ENCODE data around the gene ZSWIM8.
"Not testable (repeated sequence)": the region's sequence is repeated elsewhere in the genome, so short reads cannot be mapped to it uniquely, and the experiment has no call there.

Gene ZSWIM8

DNA sequence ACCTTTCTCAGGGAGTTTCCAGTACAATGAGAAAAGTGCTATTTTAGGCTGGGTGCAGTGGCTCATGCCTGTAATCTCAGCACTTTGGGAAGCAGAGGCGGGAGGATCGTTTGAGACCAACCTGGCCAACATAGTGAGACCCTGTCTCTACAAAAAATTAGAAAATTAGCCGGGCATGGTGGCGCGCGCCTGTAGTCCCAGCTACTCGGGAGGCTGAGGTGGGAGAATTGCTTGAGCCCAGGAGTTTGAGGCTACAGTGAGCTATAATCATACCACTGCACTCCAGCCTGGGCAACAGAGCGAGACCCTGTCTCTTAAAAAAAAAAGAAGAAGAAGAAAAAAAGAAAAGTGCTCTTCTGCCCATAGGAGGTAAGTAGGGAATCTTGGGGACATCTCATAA, 10.6 kb downstream of the ZSWIM8 start:
- DNase-seq = not testable (repeated sequence)

DNA sequence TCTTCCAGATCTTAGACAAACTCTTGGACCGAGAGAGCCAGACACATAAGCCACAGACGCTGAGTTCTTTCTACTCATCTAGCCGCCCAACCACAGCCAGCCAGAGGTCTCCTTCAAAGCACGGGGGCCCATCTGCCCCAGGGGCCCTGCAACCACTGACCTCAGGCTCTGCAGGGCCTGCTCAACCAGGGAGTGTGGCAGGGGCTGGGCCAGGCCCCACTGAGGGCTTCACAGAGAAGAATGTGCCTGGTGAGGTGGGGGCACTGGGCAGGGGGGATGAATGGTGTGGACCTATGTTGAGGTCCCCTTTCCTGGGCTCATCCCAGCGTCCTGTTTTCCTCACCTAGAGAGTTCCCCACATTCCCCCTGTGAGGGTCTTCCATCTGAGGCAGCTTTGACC, 11.4 kb downstream of the ZSWIM8 start:
- DNase-seq = no peak

GRCh38 chr10:73797324-73798025, 12.1 kb downstream of the ZSWIM8 start:
- DNase-seq = no peak

DNA sequence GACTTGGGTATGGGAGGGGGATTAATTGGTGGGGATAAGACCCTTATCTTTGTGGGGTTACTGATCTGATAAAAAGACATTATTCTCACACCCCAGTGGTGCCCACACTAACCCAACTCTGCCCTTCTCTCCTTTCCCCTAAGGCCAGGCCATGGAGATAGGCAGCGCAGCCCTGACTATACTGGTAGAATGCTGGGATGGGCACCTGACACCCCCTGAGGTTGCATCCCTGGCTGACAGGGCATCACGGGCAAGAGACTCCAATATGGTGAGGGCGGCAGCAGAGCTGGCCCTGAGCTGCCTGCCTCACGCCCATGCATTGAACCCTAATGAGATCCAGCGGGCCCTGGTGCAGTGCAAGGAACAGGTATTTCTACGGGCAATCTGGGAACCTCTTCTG, 12.7 kb downstream of the ZSWIM8 start:
- no peak for DNase-seq

DNA sequence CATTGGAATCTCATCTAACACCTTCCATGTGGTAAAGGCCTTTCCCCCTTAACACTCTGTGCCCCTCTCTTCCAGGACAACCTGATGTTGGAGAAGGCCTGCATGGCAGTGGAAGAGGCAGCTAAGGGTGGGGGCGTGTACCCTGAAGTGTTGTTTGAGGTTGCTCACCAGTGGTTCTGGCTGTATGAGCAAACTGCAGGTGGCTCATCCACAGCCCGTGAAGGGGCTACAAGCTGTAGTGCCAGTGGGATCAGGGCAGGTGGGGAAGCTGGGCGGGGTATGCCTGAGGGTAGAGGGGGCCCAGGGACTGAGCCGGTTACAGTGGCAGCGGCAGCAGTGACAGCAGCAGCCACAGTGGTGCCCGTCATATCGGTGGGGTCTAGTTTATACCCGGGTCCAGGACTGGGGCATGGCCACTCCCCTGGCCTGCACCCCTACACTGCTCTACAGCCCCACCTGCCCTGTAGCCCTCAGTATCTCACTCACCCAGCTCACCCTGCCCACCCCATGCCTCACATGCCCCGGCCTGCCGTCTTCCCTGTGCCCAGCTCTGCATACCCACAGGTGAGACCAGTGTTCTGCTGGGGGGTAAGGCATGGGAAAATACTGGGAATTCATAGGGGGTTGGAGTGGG, 13.6 kb downstream of the ZSWIM8 start:
- no peak for DNase-seq

GRCh38 chr10:73799899-73800559, 14.6 kb downstream of the ZSWIM8 start:
- DNase-seq = no peak

DNA sequence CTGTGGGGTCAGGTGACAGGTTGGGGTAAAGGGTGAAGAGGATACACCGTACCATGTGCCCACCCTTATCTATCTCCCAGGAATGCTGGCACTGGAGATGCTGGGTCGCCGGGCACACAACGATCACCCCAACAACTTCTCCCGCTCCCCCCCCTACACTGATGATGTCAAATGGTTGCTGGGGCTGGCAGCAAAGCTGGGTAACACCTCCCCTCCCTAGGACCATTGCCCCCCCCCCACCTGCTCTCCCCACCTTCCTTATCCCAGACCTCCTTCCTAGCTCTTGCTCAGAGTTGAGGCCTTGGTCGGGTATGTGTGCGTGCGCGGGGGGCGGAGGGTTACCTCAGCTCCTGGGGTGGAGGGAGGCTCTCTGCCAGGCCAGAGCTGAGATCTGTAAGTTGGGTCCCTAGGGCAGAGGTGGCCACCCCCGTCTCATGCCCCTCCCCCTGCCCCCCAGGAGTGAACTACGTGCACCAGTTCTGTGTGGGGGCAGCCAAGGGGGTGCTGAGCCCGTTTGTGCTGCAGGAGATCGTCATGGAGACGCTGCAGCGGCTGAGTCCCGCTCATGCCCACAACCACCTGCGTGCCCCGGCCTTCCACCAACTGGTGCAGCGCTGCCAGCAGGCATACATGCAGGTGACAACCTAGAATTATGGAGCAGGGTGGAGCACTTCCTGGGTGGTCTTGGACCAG, 15.3 kb downstream of the ZSWIM8 start:
- no peak for DNase-seq

DNA sequence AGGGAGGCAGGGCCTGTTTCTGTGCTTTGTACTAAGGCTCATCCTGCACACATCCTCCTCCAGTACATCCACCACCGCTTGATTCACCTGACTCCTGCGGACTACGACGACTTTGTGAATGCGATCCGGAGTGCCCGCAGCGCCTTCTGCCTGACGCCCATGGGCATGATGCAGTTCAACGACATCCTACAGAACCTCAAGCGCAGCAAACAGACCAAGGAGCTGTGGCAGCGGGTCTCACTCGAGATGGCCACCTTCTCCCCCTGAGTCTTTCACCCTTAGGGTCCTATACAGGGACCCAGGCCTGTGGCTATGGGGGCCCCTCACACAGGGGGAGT, 15.8 kb downstream of the ZSWIM8 start:
- no peak for DNase-seq

DNA sequence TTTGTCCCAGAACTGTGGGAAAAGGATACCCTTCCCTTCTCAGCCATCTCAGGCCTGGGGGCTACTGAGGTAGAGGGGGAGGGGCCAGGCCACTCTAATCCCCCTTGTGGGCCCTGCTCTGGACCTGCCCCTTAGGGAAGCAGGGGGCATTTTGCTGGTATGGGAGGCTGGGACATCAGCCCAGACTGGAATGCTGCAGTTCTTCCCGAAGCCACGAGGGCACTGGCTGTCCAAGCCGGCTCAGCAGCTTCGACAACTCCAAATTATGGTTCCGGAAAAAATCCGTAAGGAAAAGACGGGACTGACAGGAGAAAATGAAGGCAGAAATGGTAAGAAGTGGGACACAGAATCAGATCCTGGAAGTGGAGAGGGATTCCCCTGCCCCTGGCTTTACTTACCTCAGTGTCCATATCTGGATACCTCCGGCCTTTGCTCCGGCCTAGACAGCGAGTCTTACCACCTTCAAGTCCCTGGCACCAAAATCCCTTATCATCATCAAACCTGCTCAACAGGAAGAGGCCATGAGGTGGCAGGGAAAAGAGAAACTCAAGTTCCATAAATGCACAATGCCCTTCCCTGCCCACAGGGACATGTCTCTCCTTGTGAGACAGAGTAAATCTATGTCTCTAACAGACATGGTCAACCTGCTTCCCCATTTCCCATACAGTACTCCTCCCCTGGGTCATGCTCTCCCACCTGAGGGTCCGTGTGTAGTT, 17.0 kb downstream of the ZSWIM8 start:
- no peak for DNase-seq

GRCh38 chr10:73803680-73804286, 18.4 kb downstream of the ZSWIM8 start:
- no peak for DNase-seq

DNA sequence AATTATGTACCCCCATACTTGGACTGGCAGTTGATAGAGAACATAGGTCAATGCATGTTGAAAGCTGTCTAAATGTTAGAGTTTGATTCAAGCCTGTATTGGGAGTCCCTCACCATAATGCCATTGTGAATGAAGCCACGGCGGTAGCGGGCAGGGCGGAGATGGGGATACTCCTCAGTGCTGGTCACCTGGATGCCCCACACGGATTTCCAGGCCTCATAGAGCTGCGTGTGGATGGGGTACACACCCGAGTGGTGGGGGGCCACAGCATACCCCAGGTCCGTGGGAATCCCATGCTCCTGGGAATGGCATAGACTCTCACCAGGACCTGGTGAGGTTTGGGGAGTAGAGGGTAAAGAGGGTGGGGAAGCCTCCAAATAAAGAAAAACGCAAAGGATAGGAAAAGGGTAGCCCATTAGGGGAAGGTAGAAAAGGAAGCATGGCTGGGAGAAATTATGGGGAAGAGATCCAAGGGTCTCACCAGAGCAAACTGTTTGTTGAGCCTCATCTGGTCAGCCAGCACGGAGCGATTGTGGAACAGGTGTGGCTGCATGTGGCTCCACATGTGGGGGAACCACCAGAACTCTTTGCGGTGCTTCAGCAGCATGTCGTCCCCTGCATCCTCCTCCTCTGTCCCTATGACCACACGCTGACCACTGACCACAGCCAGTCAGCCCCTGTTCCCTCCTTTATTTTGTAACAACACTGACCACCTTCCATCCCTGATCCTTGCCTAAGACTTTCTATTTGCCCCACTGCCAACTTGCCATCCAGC, 21.0 kb downstream of the ZSWIM8 start:
- DNase-seq = no peak

DNA sequence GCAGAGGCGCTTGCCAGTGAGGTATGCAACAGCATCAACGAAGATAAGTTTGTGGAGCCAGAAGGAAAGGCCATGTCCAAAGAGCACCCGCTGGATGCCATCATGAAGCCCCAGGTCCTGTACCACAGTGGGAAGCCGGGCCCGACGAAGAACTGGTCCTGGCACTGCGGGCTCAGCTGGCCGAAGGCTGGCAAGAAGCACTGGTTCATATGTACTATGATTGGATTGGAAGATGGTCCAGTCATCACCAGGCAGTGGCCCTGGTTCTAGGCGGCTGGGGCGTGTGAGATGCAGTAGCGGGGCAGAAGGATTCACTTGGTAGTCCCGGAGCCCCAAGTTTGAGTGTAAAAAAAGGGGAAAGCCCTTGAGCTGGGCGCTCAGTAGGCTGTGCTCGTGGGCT, 22.1 kb downstream of the ZSWIM8 start:
- no peak for DNase-seq

- no peak for DNase-seq
These were observed 22.8 kb downstream of the ZSWIM8 start for GRCh38 chr10:73808021-73808815.

DNA sequence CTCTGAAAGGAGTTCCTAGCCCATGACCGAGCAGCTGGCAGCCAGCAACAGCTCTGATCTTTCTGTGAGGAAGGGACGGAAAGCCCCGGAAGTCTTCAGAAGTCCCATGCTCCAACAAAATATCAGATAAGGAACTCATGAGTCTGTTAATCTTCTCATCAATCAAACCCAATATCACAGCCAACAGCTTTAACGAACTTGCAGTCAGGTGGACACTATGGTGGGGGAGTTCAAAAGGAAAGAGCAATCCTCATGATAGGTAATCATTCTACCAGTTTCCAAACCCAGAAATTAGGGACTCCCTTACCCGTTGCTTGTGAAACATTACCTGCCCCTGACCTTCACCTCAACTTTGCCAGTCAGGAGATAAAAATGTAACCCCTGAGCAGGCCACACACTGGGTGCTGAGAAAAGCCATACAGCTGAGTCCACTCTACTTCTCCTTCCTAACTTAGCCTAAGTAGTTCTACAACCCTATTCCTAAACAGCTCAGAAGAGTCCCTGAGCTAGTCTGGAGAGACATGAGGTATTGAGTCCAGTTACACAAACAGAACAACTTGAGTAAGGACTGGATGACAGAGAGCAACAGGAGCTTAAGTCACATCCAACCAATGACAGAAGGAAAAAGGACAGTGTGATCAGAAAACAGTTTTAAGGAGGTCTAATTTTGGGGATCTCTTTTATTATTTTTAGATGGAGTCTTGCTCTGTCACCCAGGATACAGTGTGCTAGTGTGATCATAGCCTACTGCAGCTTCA, 23.8 kb downstream of the ZSWIM8 start:
- DNase-seq = no peak

DNA sequence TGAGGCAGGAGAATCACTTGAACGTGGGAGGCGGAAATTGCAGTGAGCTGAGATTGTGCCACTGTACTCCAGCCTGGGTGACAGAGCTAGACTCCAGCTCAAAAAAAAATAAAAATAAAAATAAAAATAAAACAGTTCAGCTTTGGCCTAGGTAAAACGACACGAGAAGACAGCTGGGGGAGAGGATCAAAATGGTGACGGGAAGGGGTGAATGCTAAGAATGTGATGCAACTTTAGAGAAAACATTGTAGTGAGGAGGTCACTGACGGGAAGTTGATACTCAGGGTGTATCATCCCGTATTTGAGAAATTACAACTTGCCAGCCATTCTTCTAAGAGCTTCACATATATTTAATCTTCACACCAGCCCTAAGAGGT, 24.9 kb downstream of the ZSWIM8 start:
- no peak for DNase-seq

- peak; percentile 17 for DNase-seq
These were observed 25.5 kb downstream of the ZSWIM8 start for GRCh38 chr10:73810735-73811465.

DNA sequence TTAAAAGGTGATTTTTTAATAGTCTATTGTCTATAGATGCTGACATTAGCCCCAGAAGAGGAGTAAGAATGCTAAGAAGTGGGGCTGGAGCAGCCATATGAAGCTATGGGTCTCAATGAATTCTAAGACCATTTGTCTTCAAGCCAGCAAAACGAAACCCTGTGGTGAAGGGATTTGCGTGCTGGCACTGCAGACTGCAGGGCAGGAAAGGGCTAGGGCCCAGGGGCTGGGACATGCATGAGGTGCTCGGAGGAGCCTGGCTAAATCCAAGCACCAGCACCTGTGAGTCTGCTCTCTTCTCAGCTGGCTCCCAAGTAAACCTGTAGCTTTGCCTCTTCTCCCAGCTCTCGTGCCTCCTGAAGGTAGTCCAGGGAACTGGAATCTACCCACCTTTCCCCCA, 27.3 kb downstream of the ZSWIM8 start:
- DNase-seq = no peak

GRCh38 chr10:73813333-73813732, 27.9 kb downstream of the ZSWIM8 start:
- no peak for DNase-seq

GRCh38 chr10:73814276-73814895, 29.0 kb downstream of the ZSWIM8 start:
- DNase-seq = no peak

All from fibroblast of skin of back (primary cell).